Testis (tissue), 3 donors: ENCODE data around the gene GADD45GIP1. TPM values are rescaled to one million over a fixed set of nuclear protein-coding genes. Genes with fewer than 3 reads are reported as not detected.

ENCODE experiments used
- DNase-seq: peaks from one replicate; pipeline ENCODE4 v3.0.0-alpha.2; 2019
- H3K27ac ChIP-seq, 2 donors: fragments of 200-600 bp; sonication (generic); one replicate each; pipeline ENCODE4 v1.5.1; 2019
- H3K27me3 ChIP-seq: fragments of 200-600 bp; sonication (generic); one replicate; pipeline ENCODE4 v1.5.1; 2019
- H3K36me3 ChIP-seq: fragments of 200-600 bp; sonication (generic); one replicate; pipeline ENCODE4 v1.5.1; 2017; ENCODE audit warnings: low read depth; ENCODE audit errors: missing control alignments
- H3K4me1 ChIP-seq: fragments of 200-600 bp; sonication (generic); one replicate; pipeline ENCODE4 v1.5.1; 2019
- H3K4me3 ChIP-seq, 2 donors: fragments of 200-600 bp; sonication (generic); one replicate each; pipeline ENCODE4 v1.5.1; 2017 to 2019
- H3K9me3 ChIP-seq: fragments of 200-600 bp; sonication (generic); one replicate; pipeline ENCODE4 v1.5.1; 2017
- CTCF ChIP-seq, 3 experiments: fragments of 450-650 bp in 2 of 3; fragments of 200-600 bp in 1 of 3; sonication (generic) in 1 of 3; IDR thresholded peaks; one replicate each; pipeline ENCODE4 v1.5.1; 2016 to 2019; ENCODE audit warnings: antibody characterized with exemption in 3 of 3, mild to moderate bottlenecking in 2 of 3, moderate library complexity in 1 of 3
- POLR2A ChIP-seq: fragments of 450-650 bp; IDR thresholded peaks from one replicate; pipeline ENCODE4 v1.6.1; 2017; ENCODE audit warnings: antibody characterized with exemption, mild to moderate bottlenecking, moderate library complexity
- WGBS, 2 donors: methylation state at CpG; one replicate each; pipeline ENCODE4 v1.1.5; 2018; 5-methylcytosine and 5-hydroxymethylcytosine counted together
- intact Hi-C: fragments of 100-400 bp; cut with DNase I; formaldehyde crosslinking; loops from one replicate; pipeline ENCODE4 v1.15.1; 2023; ENCODE audit warnings: low total_unique reads
- microRNA-seq, 2 donors: library from miRNA; unstranded; fragments of <30 nt; microRNA quantifications; one replicate each; pipeline ENCODE4, GENCODE V29; 2016; ENCODE audit warnings: borderline number of aligned reads in 2 of 2, borderline replicate concordance in 1 of 2
- polyA plus RNA-seq: library from polyadenylated mRNA; stranded (reverse); fragments of 350-450 nt; fragmentation: Illumina TruSeq; extraction: RNeasy Lipid Tissue Mini Kit (QIAGEN cat#74804); gene quantifications from one replicate; pipeline ENCODE4 v1.2.3, GENCODE V29; 2014; ENCODE audit warnings: low read depth, low replicate concordance; ENCODE audit not compliant: insufficient read depth
- small RNA-seq, 2 donors: library from RNA; depleted of rRNA; stranded (forward); fragments of <200 nt; gene quantifications; one replicate each; pipeline ENCODE3, GENCODE V24; 2016
- total RNA-seq, 2 donors: library from RNA; depleted of rRNA; stranded (reverse); fragments of >200 nt; gene quantifications; one replicate each; pipeline ENCODE4 v1.2.3, GENCODE V29; 2016

The GADD45GIP1 gene
- total and polyA plus RNA-seq, 3 donors from 2014 or later: 21.6 to 39.8 (median 32.2) TPM

GRCh38 chr19:12907166-12907565 lies 49.9 kb downstream of the GADD45GIP1 start:
- Histone ChIP-seq H3K27me3 (no peaks in the 10 kb centered on the region), H3K4me1 (no peaks in the 10 kb centered on the region), H3K36me3 (no peaks in the 10 kb centered on the region), H3K9me3 (no peaks in the 10 kb centered on the region), H3K27ac (no peak overlapping the region), H3K4me3 (no peak overlapping the region)
- intact Hi-C loops: no loop called here
- TF ChIP-seq CTCF (IDR thresholded peaks at IDR 0.05) (no peak), POLR2A (no peak)
- 94 to 97% methylated on average over 9 of the region's 9 CpGs for WGBS, 2 donors
- DNase-seq: no peak

Small RNAs within 50 kb of the gene (microRNA-seq; reads per million reads assigned to microRNA genes)
- gene MIR5695 (0.69 to 0.70 reads per million in 2 donors), gene MIR6515 (0 to 3.5 reads per million in 2 donors)

Small RNAs within 50 kb of the gene (small RNA-seq; reads per million reads assigned to genes)
- gene MIR5695: 0 reads per million in 2 donors
- gene MIR6515: 0 reads per million in 2 donors

Other genes with a start within 250 kb of the GADD45GIP1 start
- 100 to 1,000 TPM; 110 to 129 TPM for gene TNPO2, start 233.3 kb downstream of the GADD45GIP1 start, total RNA-seq
- gene TNPO2, start 233.3 kb downstream of the GADD45GIP1 start, polyA plus RNA-seq: 103 TPM
- gene TRIR, start 222.5 kb downstream of the GADD45GIP1 start, total RNA-seq: 100 to 1,000 TPM; 244 to 329 TPM
- gene TRIR, start 222.5 kb downstream of the GADD45GIP1 start, polyA plus RNA-seq: 158 TPM
- gene GET3, start 219.7 kb downstream of the GADD45GIP1 start, total RNA-seq: 100 to 1,000 TPM in 1 of 2 donors, 10 to 100 TPM in 1; 89.3 to 109 TPM
- gene GET3, start 219.7 kb downstream of the GADD45GIP1 start, polyA plus RNA-seq: 134 TPM
- under 1 TPM; 0.50 to 0.87 TPM for gene BEST2, start 205.4 kb downstream of the GADD45GIP1 start, total RNA-seq
- not detected for gene BEST2, start 205.4 kb downstream of the GADD45GIP1 start, polyA plus RNA-seq
- 10 to 100 TPM; 54.4 to 63.4 TPM for gene HOOK2, start 181.7 kb downstream of the GADD45GIP1 start, total RNA-seq
- 30.0 TPM for gene HOOK2, start 181.7 kb downstream of the GADD45GIP1 start, polyA plus RNA-seq
- 100 to 1,000 TPM in 1 of 2 donors, 10 to 100 TPM in 1; 75.9 to 143 TPM for gene JUNB, start 165.7 kb downstream of the GADD45GIP1 start, total RNA-seq
- gene JUNB, start 165.7 kb downstream of the GADD45GIP1 start, polyA plus RNA-seq: 54.5 TPM
- 100 to 1,000 TPM in 1 of 2 donors, 10 to 100 TPM in 1; 72.1 to 117 TPM for gene PRDX2, start 155.4 kb downstream of the GADD45GIP1 start, total RNA-seq
- gene PRDX2, start 155.4 kb downstream of the GADD45GIP1 start, polyA plus RNA-seq: 87.1 TPM
- 10 to 100 TPM in 1 of 2 donors, 1 to 10 TPM in 1; 3.0 to 14.0 TPM for gene THSD8, start 155.2 kb downstream of the GADD45GIP1 start, total RNA-seq
- gene THSD8, start 155.2 kb downstream of the GADD45GIP1 start, polyA plus RNA-seq: 27.9 TPM
- 10 to 100 TPM; 15.7 to 18.6 TPM for gene RNASEH2A, start 150.6 kb downstream of the GADD45GIP1 start, total RNA-seq
- 14.1 TPM for gene RNASEH2A, start 150.6 kb downstream of the GADD45GIP1 start, polyA plus RNA-seq
- 1 to 10 TPM; 3.8 to 5.1 TPM for gene RTBDN, start 122.6 kb downstream of the GADD45GIP1 start, total RNA-seq
- 3.7 TPM for gene RTBDN, start 122.6 kb downstream of the GADD45GIP1 start, polyA plus RNA-seq
- 1 to 10 TPM; 8.5 to 9.0 TPM for gene MAST1, start 118.7 kb downstream of the GADD45GIP1 start, total RNA-seq
- 11.7 TPM for gene MAST1, start 118.7 kb downstream of the GADD45GIP1 start, polyA plus RNA-seq
- gene DNASE2, start 75.8 kb downstream of the GADD45GIP1 start, total RNA-seq: 10 to 100 TPM in 1 of 2 donors, 1 to 10 TPM in 1; 9.0 to 17.4 TPM
- gene DNASE2, start 75.8 kb downstream of the GADD45GIP1 start, polyA plus RNA-seq: 17.7 TPM
- gene KLF1, start 70.0 kb downstream of the GADD45GIP1 start, total RNA-seq: under 1 TPM; 0.24 to 0.31 TPM
- not detected for gene KLF1, start 70.0 kb downstream of the GADD45GIP1 start, polyA plus RNA-seq
- gene GCDH, start 66.1 kb downstream of the GADD45GIP1 start, total RNA-seq: 10 to 100 TPM; 30.5 to 32.1 TPM
- gene GCDH, start 66.1 kb downstream of the GADD45GIP1 start, polyA plus RNA-seq: 11.0 TPM
- gene SYCE2, start 37.9 kb downstream of the GADD45GIP1 start, total RNA-seq: 10 to 100 TPM; 12.3 to 20.4 TPM
- 61.1 TPM for gene SYCE2, start 37.9 kb downstream of the GADD45GIP1 start, polyA plus RNA-seq
- 10 to 100 TPM; 53.8 to 65.3 TPM for gene FARSA, start 23.5 kb downstream of the GADD45GIP1 start, total RNA-seq
- gene FARSA, start 23.5 kb downstream of the GADD45GIP1 start, polyA plus RNA-seq: 55.1 TPM
- 100 to 1,000 TPM; 389 to 467 TPM for gene CALR, start 18.6 kb downstream of the GADD45GIP1 start, total RNA-seq
- gene CALR, start 18.6 kb downstream of the GADD45GIP1 start, polyA plus RNA-seq: 538 TPM
- gene RAD23A, start 11.4 kb downstream of the GADD45GIP1 start, total RNA-seq: 100 to 1,000 TPM; 114 to 136 TPM
- gene RAD23A, start 11.4 kb downstream of the GADD45GIP1 start, polyA plus RNA-seq: 174 TPM
- gene DAND5, start 12.4 kb upstream of the GADD45GIP1 start, total RNA-seq: 1 to 10 TPM; 1.4 to 2.8 TPM
- 0.16 TPM for gene DAND5, start 12.4 kb upstream of the GADD45GIP1 start, polyA plus RNA-seq
- gene NFIX, start 38.3 kb upstream of the GADD45GIP1 start, total RNA-seq: 10 to 100 TPM; 51.7 to 62.4 TPM
- gene NFIX, start 38.3 kb upstream of the GADD45GIP1 start, polyA plus RNA-seq: 47.4 TPM
- 10 to 100 TPM; 15.9 to 35.8 TPM for gene LYL1, start 145.6 kb upstream of the GADD45GIP1 start, total RNA-seq
- 21.9 TPM for gene LYL1, start 145.6 kb upstream of the GADD45GIP1 start, polyA plus RNA-seq
- 10 to 100 TPM; 44.8 to 50.0 TPM for gene TRMT1, start 159.5 kb upstream of the GADD45GIP1 start, total RNA-seq
- 35.9 TPM for gene TRMT1, start 159.5 kb upstream of the GADD45GIP1 start, polyA plus RNA-seq
- 100 to 1,000 TPM in 1 of 2 donors, 10 to 100 TPM in 1; 75.9 to 102 TPM for gene NACC1, start 161.0 kb upstream of the GADD45GIP1 start, total RNA-seq
- 38.2 TPM for gene NACC1, start 161.0 kb upstream of the GADD45GIP1 start, polyA plus RNA-seq
- gene STX10, start 193.2 kb upstream of the GADD45GIP1 start, total RNA-seq: 10 to 100 TPM; 27.2 to 37.6 TPM
- 18.1 TPM for gene STX10, start 193.2 kb upstream of the GADD45GIP1 start, polyA plus RNA-seq
- gene IER2, start 193.2 kb upstream of the GADD45GIP1 start, total RNA-seq: 10 to 100 TPM; 18.1 to 29.4 TPM
- gene IER2, start 193.2 kb upstream of the GADD45GIP1 start, polyA plus RNA-seq: 23.3 TPM